GM12878 (cell line): ENCODE results near the gene ATP13A2.

ENCODE experiments used
- ATF7 ChIP-seq: fragments of 450-650 bp; IDR thresholded peaks from 2 replicates; pipeline ENCODE4 v1.6.1; 2016; ENCODE audit warnings: low read depth, mild to moderate bottlenecking
- EZH2 ChIP-seq: IDR thresholded peaks from 2 replicates; pipeline ENCODE4 v1.6.1; 2012; ENCODE audit warnings: low read depth, mild to moderate bottlenecking, control low read depth, inconsistent platforms, low read length, borderline replicate concordance; ENCODE audit not compliant: control insufficient read depth
- HDAC2 ChIP-seq: fragments of 200-600 bp; sonication (generic); IDR thresholded peaks from 2 replicates; pipeline ENCODE4 v1.6.1; 2017
- TF ChIP-seq, protein P1 (sequence below), 3 experiments: IDR thresholded peaks in 2 of 3; conservative IDR thresholded peaks in 1 of 3; 2 replicates each; pipeline ENCODE4 v1.5.1; 2011; ENCODE audit warnings: low read depth in 3 of 3, low read length in 3 of 3, mild to moderate bottlenecking in 3 of 3, control low read depth in 2 of 3, moderate library complexity in 2 of 3, inconsistent platforms in 1 of 3, mixed read lengths in 1 of 3; ENCODE audit not compliant: control insufficient read depth in 2 of 3, insufficient read depth in 1 of 3; ENCODE audit errors: extremely low read depth in 1 of 3
- TF ChIP-seq, protein P2 (sequence below): fragments of 450-650 bp; IDR thresholded peaks from 2 replicates; pipeline ENCODE4 v1.6.1; 2017; ENCODE audit warnings: mild to moderate bottlenecking, moderate library complexity

GRCh38 chr1:17027900-17028299 is 16.2 kb upstream of the ATP13A2 start:
- TF ChIP-seq HDAC2 (no peak), EZH2 (no peak), ATF7 (no peak)
- TF ChIP-seq, protein P1, sequence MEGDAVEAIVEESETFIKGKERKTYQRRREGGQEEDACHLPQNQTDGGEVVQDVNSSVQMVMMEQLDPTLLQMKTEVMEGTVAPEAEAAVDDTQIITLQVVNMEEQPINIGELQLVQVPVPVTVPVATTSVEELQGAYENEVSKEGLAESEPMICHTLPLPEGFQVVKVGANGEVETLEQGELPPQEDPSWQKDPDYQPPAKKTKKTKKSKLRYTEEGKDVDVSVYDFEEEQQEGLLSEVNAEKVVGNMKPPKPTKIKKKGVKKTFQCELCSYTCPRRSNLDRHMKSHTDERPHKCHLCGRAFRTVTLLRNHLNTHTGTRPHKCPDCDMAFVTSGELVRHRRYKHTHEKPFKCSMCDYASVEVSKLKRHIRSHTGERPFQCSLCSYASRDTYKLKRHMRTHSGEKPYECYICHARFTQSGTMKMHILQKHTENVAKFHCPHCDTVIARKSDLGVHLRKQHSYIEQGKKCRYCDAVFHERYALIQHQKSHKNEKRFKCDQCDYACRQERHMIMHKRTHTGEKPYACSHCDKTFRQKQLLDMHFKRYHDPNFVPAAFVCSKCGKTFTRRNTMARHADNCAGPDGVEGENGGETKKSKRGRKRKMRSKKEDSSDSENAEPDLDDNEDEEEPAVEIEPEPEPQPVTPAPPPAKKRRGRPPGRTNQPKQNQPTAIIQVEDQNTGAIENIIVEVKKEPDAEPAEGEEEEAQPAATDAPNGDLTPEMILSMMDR (IDR thresholded peaks at IDR 0.05 in 2 of 3, conservative IDR thresholded peaks at IDR 0.05 in 1 of 3; ENCODE audit: control insufficient read depth in 2 of 3, extremely low read depth in 1 of 3, insufficient read depth in 1 of 3, low read depth in 3 of 3, low read length in 3 of 3) = no peak
- TF ChIP-seq, protein P2, sequence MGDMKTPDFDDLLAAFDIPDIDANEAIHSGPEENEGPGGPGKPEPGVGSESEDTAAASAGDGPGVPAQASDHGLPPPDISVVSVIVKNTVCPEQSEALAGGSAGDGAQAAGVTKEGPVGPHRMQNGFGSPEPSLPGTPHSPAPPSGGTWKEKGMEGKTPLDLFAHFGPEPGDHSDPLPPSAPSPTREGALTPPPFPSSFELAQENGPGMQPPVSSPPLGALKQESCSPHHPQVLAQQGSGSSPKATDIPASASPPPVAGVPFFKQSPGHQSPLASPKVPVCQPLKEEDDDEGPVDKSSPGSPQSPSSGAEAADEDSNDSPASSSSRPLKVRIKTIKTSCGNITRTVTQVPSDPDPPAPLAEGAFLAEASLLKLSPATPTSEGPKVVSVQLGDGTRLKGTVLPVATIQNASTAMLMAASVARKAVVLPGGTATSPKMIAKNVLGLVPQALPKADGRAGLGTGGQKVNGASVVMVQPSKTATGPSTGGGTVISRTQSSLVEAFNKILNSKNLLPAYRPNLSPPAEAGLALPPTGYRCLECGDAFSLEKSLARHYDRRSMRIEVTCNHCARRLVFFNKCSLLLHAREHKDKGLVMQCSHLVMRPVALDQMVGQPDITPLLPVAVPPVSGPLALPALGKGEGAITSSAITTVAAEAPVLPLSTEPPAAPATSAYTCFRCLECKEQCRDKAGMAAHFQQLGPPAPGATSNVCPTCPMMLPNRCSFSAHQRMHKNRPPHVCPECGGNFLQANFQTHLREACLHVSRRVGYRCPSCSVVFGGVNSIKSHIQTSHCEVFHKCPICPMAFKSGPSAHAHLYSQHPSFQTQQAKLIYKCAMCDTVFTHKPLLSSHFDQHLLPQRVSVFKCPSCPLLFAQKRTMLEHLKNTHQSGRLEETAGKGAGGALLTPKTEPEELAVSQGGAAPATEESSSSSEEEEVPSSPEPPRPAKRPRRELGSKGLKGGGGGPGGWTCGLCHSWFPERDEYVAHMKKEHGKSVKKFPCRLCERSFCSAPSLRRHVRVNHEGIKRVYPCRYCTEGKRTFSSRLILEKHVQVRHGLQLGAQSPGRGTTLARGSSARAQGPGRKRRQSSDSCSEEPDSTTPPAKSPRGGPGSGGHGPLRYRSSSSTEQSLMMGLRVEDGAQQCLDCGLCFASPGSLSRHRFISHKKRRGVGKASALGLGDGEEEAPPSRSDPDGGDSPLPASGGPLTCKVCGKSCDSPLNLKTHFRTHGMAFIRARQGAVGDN = no peak
